GM23338 (cell line): Measurements from ENCODE around the gene FGGY. TPM values are rescaled to one million over a fixed set of nuclear protein-coding genes. Genes with fewer than 3 reads are reported as not detected.

ENCODE experiments used
- ATAC-seq: fragments of 200-7000 bp; cut with Tn5 transposase; 3 replicates; pipeline ENCODE4 v1.9.1; 2020
- DNase-seq: peaks from one replicate; pipeline ENCODE4 v3.0.0-alpha.2; 2015; ENCODE audit warnings: low spot score
- H2AFZ ChIP-seq: fragments of 200-600 bp; sonication (generic); 2 replicates; pipeline ENCODE4 v1.8.0; 2016; ENCODE audit warnings: antibody characterized with exemption, mild to moderate bottlenecking, moderate library complexity
- H3F3A ChIP-seq: fragments of 200-600 bp; sonication (generic); replicated peaks from 2 replicates; pipeline ENCODE4 v1.8.0; 2017; ENCODE audit warnings: antibody characterized with exemption, mixed run types, low read depth
- H3K27ac ChIP-seq: fragments of 200-600 bp; sonication (generic); 2 replicates; pipeline ENCODE4 v1.6.1; 2016; ENCODE audit warnings: low read depth
- H3K27me3 ChIP-seq: fragments of 200-600 bp; sonication (generic); 2 replicates; pipeline ENCODE4 v1.8.0; 2016; ENCODE audit warnings: mild to moderate bottlenecking, mixed run types, moderate library complexity; ENCODE audit not compliant: insufficient read depth
- H3K36me3 ChIP-seq: fragments of 200-600 bp; sonication (generic); 2 replicates; pipeline ENCODE4 v1.8.0; 2016; ENCODE audit warnings: mild to moderate bottlenecking; ENCODE audit not compliant: insufficient read depth
- H3K4me1 ChIP-seq: fragments of 200-600 bp; sonication (generic); 2 replicates; pipeline ENCODE4 v1.8.0; 2016; ENCODE audit warnings: mild to moderate bottlenecking, moderate library complexity; ENCODE audit not compliant: insufficient read depth
- H3K4me2 ChIP-seq: fragments of 200-600 bp; sonication (generic); 2 replicates; pipeline ENCODE4 v1.7.1; 2017; ENCODE audit warnings: mixed run types
- H3K4me3 ChIP-seq: fragments of 200-600 bp; sonication (generic); 2 replicates; pipeline ENCODE4 v1.6.1; 2016; ENCODE audit warnings: mixed run types
- H3K79me2 ChIP-seq: fragments of 200-600 bp; sonication (generic); replicated peaks from 2 replicates; pipeline ENCODE4 v1.8.0; 2017; ENCODE audit warnings: mild to moderate bottlenecking; ENCODE audit not compliant: insufficient read depth
- H3K9me2 ChIP-seq: fragments of 200-600 bp; sonication (generic); 2 replicates; pipeline ENCODE4 v1.8.0; 2017; ENCODE audit not compliant: insufficient read depth
- H4K20me1 ChIP-seq: fragments of 200-600 bp; sonication (generic); replicated peaks from 2 replicates; pipeline ENCODE4 v1.8.0; 2017; ENCODE audit warnings: mild to moderate bottlenecking; ENCODE audit not compliant: insufficient read depth
- H3K27ac Mint-ChIP-seq: 2 replicates; pipeline ENCODE4 v1.8.0; 2020; ENCODE audit warnings: inconsistent platforms, mild to moderate bottlenecking, moderate library complexity, mixed read lengths
- H3K27me3 Mint-ChIP-seq: 3 replicates; pipeline ENCODE4 v1.8.0; 2022; ENCODE audit warnings: low read depth, mild to moderate bottlenecking, moderate library complexity, mixed read lengths, inconsistent platforms; ENCODE audit not compliant: insufficient read depth, poor library complexity
- H3K36me3 Mint-ChIP-seq: 3 replicates; pipeline ENCODE4 v1.8.0; 2021; ENCODE audit warnings: low read depth, mild to moderate bottlenecking, inconsistent platforms, moderate library complexity, mixed read lengths
- H3K4me1 Mint-ChIP-seq: 3 replicates; pipeline ENCODE4 v1.8.0; 2020; ENCODE audit warnings: mild to moderate bottlenecking, inconsistent platforms, mixed read lengths
- H3K4me3 Mint-ChIP-seq: 3 replicates; pipeline ENCODE4 v1.8.0; 2021; ENCODE audit warnings: moderate library complexity, mild to moderate bottlenecking, inconsistent platforms, mixed read lengths
- H3K9me3 Mint-ChIP-seq: 3 replicates; pipeline ENCODE4 v1.8.0; 2020; ENCODE audit warnings: moderate library complexity, mild to moderate bottlenecking, inconsistent platforms, mixed read lengths
- CREB1 ChIP-seq: fragments of 250-450 bp; sonication (Bioruptor Pico); IDR thresholded peaks from 2 replicates; pipeline ENCODE4 v1.5.0; 2020; ENCODE audit warnings: low read depth, mild to moderate bottlenecking, moderate library complexity
- CTCF ChIP-seq, 2 experiments: fragments of 200-600 bp in 1 of 2; sonication (generic) in 1 of 2; conservative IDR thresholded peaks; 2 replicates each; pipeline versions ENCODE4 v1.5.1 to v1.6.1; 2016 to 2017; ENCODE audit warnings: antibody characterized with exemption in 2 of 2, low read depth in 2 of 2, mild to moderate bottlenecking in 2 of 2, moderate library complexity in 1 of 2
- ETS1 ChIP-seq: IDR thresholded peaks from 2 replicates; pipeline ENCODE4 v1.6.1; 2016; ENCODE audit warnings: antibody characterized with exemption
- EZH2 ChIP-seq: fragments of 200-600 bp; sonication (generic); IDR thresholded peaks from one replicate; pipeline ENCODE4 v1.8.0; 2017; ENCODE audit warnings: antibody characterized with exemption, mild to moderate bottlenecking, low read depth; ENCODE audit not compliant: unreplicated experiment
- EZH2phosphoT487 ChIP-seq: fragments of 200-600 bp; sonication (generic); IDR thresholded peaks from one replicate; pipeline ENCODE4 v1.8.1; 2018; ENCODE audit warnings: antibody characterized with exemption; ENCODE audit not compliant: unreplicated experiment
- JUNB ChIP-seq: IDR thresholded peaks from one replicate; pipeline ENCODE4 v1.6.1; 2016; ENCODE audit warnings: antibody characterized with exemption; ENCODE audit not compliant: unreplicated experiment
- NANOG ChIP-seq: IDR thresholded peaks from 2 replicates; pipeline ENCODE4 v1.6.1; 2016; ENCODE audit warnings: antibody characterized with exemption, borderline replicate concordance
- POLR2AphosphoS5 ChIP-seq: IDR thresholded peaks from 2 replicates; pipeline ENCODE4 v1.6.1; 2016; ENCODE audit warnings: antibody characterized with exemption, low read depth
- REST ChIP-seq: IDR thresholded peaks from one replicate; pipeline ENCODE4 v1.6.1; 2018; ENCODE audit warnings: antibody characterized with exemption; ENCODE audit not compliant: unreplicated experiment
- STAT1 ChIP-seq: IDR thresholded peaks from one replicate; pipeline ENCODE4 v1.6.1; 2016; ENCODE audit warnings: antibody characterized with exemption; ENCODE audit not compliant: unreplicated experiment
- ZNF462 ChIP-seq: fragments of 250-450 bp; sonication (Bioruptor Pico); IDR thresholded peaks from 2 replicates; pipeline ENCODE4 v1.5.0; 2020; ENCODE audit warnings: mild to moderate bottlenecking, moderate library complexity
- polyA plus RNA-seq: library from polyadenylated mRNA; unstranded; fragments of >200 nt; fragmentation: Nextera tagmentation; extraction: Ambion mirVana; gene quantifications from 2 replicates; pipeline ENCODE4 v1.2.1, GENCODE V29; 2016
- total RNA-seq: library from RNA; depleted of rRNA; stranded (reverse); fragments of >200 nt; shearing (Covaris generic); gene quantifications from 2 replicates; pipeline ENCODE4 v1.2.3, GENCODE V29; 2014

Gene FGGY
- total and polyA plus RNA-seq, 2 experiments from 2014 or later, result 10.9 to 21.4 TPM

DNA sequence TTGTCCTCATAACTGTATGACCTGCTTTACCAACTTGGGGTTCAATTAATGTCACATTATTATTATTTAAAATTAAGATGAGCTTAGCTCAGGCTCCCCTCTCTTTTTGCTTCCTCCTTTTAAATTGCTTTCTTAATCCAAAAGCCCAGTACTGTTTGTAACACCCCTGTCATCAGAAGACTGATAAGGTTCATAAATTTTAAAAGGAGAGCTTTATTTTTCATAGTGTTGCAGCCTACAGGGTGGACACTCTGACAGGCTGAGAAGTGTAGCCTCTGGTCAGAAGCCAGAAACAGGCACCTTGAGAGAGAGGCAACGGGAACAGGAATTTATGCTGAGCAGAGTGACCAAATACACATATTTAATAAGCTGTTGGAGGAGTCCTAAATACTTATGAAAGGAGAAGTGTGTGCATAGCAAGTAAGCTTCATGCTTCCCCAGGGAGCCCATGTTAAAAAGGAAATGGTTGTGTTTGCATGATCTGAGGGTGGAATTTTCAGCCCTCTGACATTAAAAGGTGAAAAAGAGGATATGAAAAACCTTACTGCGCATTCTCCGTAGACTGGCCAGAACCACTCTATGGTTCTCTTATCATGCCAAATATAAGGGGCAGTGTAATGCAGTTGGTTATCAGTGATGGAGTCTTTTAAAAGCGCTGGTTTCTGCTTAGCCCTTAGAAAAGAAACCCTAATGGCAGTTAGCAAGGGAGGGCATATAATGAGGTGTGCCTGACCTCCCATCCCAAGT lies 30.5 kb upstream of the FGGY start (continued):
- no peak for TF ChIP-seq NANOG

DNA sequence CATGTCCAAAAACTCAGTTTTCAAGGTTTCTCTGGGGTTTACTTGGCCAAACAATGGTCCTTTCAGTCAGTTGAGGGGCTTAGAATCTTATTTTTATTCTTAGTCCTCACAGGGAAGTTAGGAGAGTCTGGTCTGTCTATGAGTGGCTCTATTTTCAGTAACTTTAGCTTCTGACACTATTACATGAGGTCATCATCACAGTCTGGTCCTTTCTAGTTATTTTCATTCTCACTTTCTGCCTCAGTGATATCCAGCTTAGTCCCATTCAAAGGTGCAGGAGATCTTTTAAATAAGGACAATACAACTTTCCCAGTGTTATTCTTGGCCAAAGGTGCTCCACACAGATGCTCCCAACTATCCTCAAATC lies 30.0 kb upstream of the FGGY start:
- TF ChIP-seq JUNB (no peak), POLR2AphosphoS5 (no peak), REST (no peak), ZNF462 (CRISPR knock-in tag) (no peak), NANOG (no peak), CTCF (conservative IDR thresholded peaks at IDR 0.05; ENCODE audit: low read depth in 2 of 2) (no peak), ETS1 (no peak), STAT1 (no peak), EZH2phosphoT487 (no peak), EZH2 (no peak), CREB1 (CRISPR knock-in tag) (no peak)
- H3K36me3 ChIP-seq, result no peaks in the 10 kb centered on the region; the same call in 1 of the 2 replicates
- DNase-seq, result no peak
- no peaks in the 10 kb centered on the region for H3K27me3 ChIP-seq
- H3K4me2 ChIP-seq, result no peak overlapping the region
- H3F3A ChIP-seq, result no peaks in the 10 kb centered on the region
- Mint-ChIP-seq H3K9me3 (no peaks in the 10 kb centered on the region), H3K4me3 (no peak overlapping the region), H3K27ac (no peak overlapping the region), H3K36me3 (no peaks in the 10 kb centered on the region), H3K4me1 (peaks cover 1% of the 10 kb centered on the region; the same call in 1 of the 3 replicates), H3K27me3 (no peaks in the 10 kb centered on the region)
- H3K4me3 ChIP-seq, result no peak overlapping the region
- no peaks in the 10 kb centered on the region for H4K20me1 ChIP-seq
- 0 out of 2 replicates have a peak overlapping the region, but pooled peaks have one; percentile 43 for H2AFZ ChIP-seq
- no peak for ATAC-seq
- no peaks in the 10 kb centered on the region for H3K79me2 ChIP-seq
- no peak overlapping the region for H3K27ac ChIP-seq
- H3K9me2 ChIP-seq, result peaks cover 15% of the 10 kb centered on the region
- H3K4me1 ChIP-seq, result no peaks in the 10 kb centered on the region
